T-helper 2 cell treated with Interferon-gamma antibody and Interleukin-4, amounts not matched to agents 5 μg/mL and 100 μg/mL, for 36 hours (primary cell): ENCODE measurements around the gene CMTM2.

ENCODE experiments used
- DNase-seq: peaks from one replicate; pipeline ENCODE4 v3.0.0; 2021; ENCODE audit warnings: low spot score
- H3K27ac Mint-ChIP-seq: one replicate; pipeline ENCODE4 v1.8.0; 2021; ENCODE audit warnings: mild to moderate bottlenecking, mixed read lengths
- H3K27me3 Mint-ChIP-seq: one replicate; pipeline ENCODE4 v1.8.0; 2021; ENCODE audit warnings: low read depth, mixed read lengths
- H3K36me3 Mint-ChIP-seq: one replicate; pipeline ENCODE4 v1.8.0; 2021; ENCODE audit warnings: low read depth, mixed read lengths
- H3K4me1 Mint-ChIP-seq: one replicate; pipeline ENCODE4 v1.8.0; 2021; ENCODE audit warnings: low read depth, mixed read lengths
- H3K4me3 Mint-ChIP-seq: one replicate; pipeline ENCODE4 v1.8.0; 2022; ENCODE audit warnings: mild to moderate bottlenecking, moderate library complexity, mixed read lengths
- H3K9me3 Mint-ChIP-seq: one replicate; pipeline ENCODE4 v1.8.0; 2021; ENCODE audit warnings: mixed read lengths

CMTM2 gene

GRCh38 chr16:66548068-66548467, 31.2 kb upstream of the CMTM2 start:
- peak overlapping the region; percentile 74 for H3K4me3 Mint-ChIP-seq
- DNase-seq: no peak
- no peaks in the 10 kb centered on the region for H3K27me3 Mint-ChIP-seq
- no peaks in the 10 kb centered on the region for H3K9me3 Mint-ChIP-seq
- H3K4me1 Mint-ChIP-seq: peaks cover 41% of the 10 kb centered on the region
- H3K36me3 Mint-ChIP-seq: peaks cover 16% of the 10 kb centered on the region
- H3K27ac Mint-ChIP-seq: peak overlapping the region; percentile 80

- H3K4me1 Mint-ChIP-seq: peaks cover 48% of the 10 kb centered on the region
- peaks cover 23% of the 10 kb centered on the region for H3K36me3 Mint-ChIP-seq
- H3K27ac Mint-ChIP-seq: peak overlapping the region; percentile 80
Observed at GRCh38 chr16:66548868-66549267, 30.4 kb upstream of the CMTM2 start.

GRCh38 chr16:66549284-66550131, 29.8 kb upstream of the CMTM2 start, which contains the start of gene TK2:
Gene TK2, minus strand, starts transcription at chr16:66550122. Its CDS starts 61 bp downstream, at chr16:66550061.
- H3K4me1 Mint-ChIP-seq: peaks cover 51% of the 10 kb centered on the region
- peak within 1 kb of the TSS; percentile 84 for H3K27ac Mint-ChIP-seq
- H3K9me3 Mint-ChIP-seq: no peaks in the 10 kb centered on the region
- H3K4me3 Mint-ChIP-seq: peak within 1 kb of the TSS; percentile 98
- peaks cover 26% of the 10 kb centered on the region for H3K36me3 Mint-ChIP-seq
- peak; percentile 80 for DNase-seq
- H3K27me3 Mint-ChIP-seq: no peaks in the 10 kb centered on the region

More at GRCh38 chr16:66548868-66549267, 30.4 kb upstream of the CMTM2 start:
- peak overlapping the region; percentile 74 for H3K4me3 Mint-ChIP-seq
- no peaks in the 10 kb centered on the region for H3K27me3 Mint-ChIP-seq
- H3K9me3 Mint-ChIP-seq: no peaks in the 10 kb centered on the region
- DNase-seq: no peak

- Mint-ChIP-seq H3K4me1 (peaks cover 68% of the 10 kb centered on the region), H3K9me3 (no peaks in the 10 kb centered on the region), H3K4me3 (peak overlapping the region; percentile 98), H3K36me3 (peaks cover 39% of the 10 kb centered on the region), H3K27me3 (no peaks in the 10 kb centered on the region), H3K27ac (peak overlapping the region; percentile 92)
- peak; percentile 63 for DNase-seq
Observed at GRCh38 chr16:66551348-66551759, 27.9 kb upstream of the CMTM2 start.

- H3K27me3 Mint-ChIP-seq: no peaks in the 10 kb centered on the region
- H3K9me3 Mint-ChIP-seq: no peaks in the 10 kb centered on the region
- peaks cover 40% of the 10 kb centered on the region for H3K36me3 Mint-ChIP-seq
- peak overlapping the region; percentile 92 for H3K27ac Mint-ChIP-seq
- DNase-seq: no peak
- H3K4me1 Mint-ChIP-seq: peaks cover 69% of the 10 kb centered on the region
- peak overlapping the region; percentile 98 for H3K4me3 Mint-ChIP-seq
Observed at GRCh38 chr16:66551788-66552285, 27.4 kb upstream of the CMTM2 start.

GRCh38 chr16:66552286-66553177, 26.7 kb upstream of the CMTM2 start, which contains the start of gene CKLF:
Gene CKLF, plus strand, starts transcription at chr16:66552576. Its CDS starts 140 bp downstream, at chr16:66552716.
- H3K4me3 Mint-ChIP-seq: peak within 1 kb of the TSS; percentile 98
- H3K36me3 Mint-ChIP-seq: peaks cover 40% of the 10 kb centered on the region
- H3K27me3 Mint-ChIP-seq: no peaks in the 10 kb centered on the region
- H3K9me3 Mint-ChIP-seq: no peaks in the 10 kb centered on the region
- peak within 1 kb of the TSS; percentile 92 for H3K27ac Mint-ChIP-seq
- peak; percentile 95 for DNase-seq
- peaks cover 65% of the 10 kb centered on the region for H3K4me1 Mint-ChIP-seq

- peaks cover 65% of the 10 kb centered on the region for H3K4me1 Mint-ChIP-seq
- H3K9me3 Mint-ChIP-seq: no peaks in the 10 kb centered on the region
- H3K27ac Mint-ChIP-seq: peak overlapping the region; percentile 92
- no peak for DNase-seq
- H3K27me3 Mint-ChIP-seq: no peaks in the 10 kb centered on the region
- peaks cover 42% of the 10 kb centered on the region for H3K36me3 Mint-ChIP-seq
- H3K4me3 Mint-ChIP-seq: peak overlapping the region; percentile 98
Observed at GRCh38 chr16:66553223-66553622, 26.0 kb upstream of the CMTM2 start.

- Mint-ChIP-seq H3K9me3 (no peaks in the 10 kb centered on the region), H3K4me1 (peaks cover 65% of the 10 kb centered on the region), H3K27me3 (no peaks in the 10 kb centered on the region), H3K27ac (no peak overlapping the region), H3K36me3 (peaks cover 49% of the 10 kb centered on the region), H3K4me3 (peak overlapping the region; percentile 98)
- DNase-seq: no peak
Observed at GRCh38 chr16:66554021-66554420, 25.2 kb upstream of the CMTM2 start.

- Mint-ChIP-seq H3K4me3 (peak overlapping the region; percentile 98), H3K27me3 (no peaks in the 10 kb centered on the region), H3K36me3 (peaks cover 52% of the 10 kb centered on the region), H3K27ac (no peak overlapping the region), H3K4me1 (peaks cover 66% of the 10 kb centered on the region), H3K9me3 (no peaks in the 10 kb centered on the region)
- DNase-seq: no peak
Observed at GRCh38 chr16:66554495-66554894, 24.8 kb upstream of the CMTM2 start.

GRCh38 chr16:66560107-66560506, 19.2 kb upstream of the CMTM2 start:
- Mint-ChIP-seq H3K9me3 (no peaks in the 10 kb centered on the region), H3K27me3 (no peaks in the 10 kb centered on the region), H3K36me3 (peaks cover 61% of the 10 kb centered on the region), H3K4me1 (peaks cover 77% of the 10 kb centered on the region), H3K4me3 (peak overlapping the region; percentile 13), H3K27ac (peak overlapping the region; percentile 46)
- DNase-seq: no peak

GRCh38 chr16:66561381-66562080, 17.7 kb upstream of the CMTM2 start:
- Mint-ChIP-seq H3K27me3 (no peaks in the 10 kb centered on the region), H3K27ac (peak overlapping the region; percentile 85), H3K4me1 (peaks cover 64% of the 10 kb centered on the region), H3K9me3 (no peaks in the 10 kb centered on the region), H3K36me3 (peaks cover 60% of the 10 kb centered on the region), H3K4me3 (peak overlapping the region; percentile 55)
- DNase-seq: no peak

- DNase-seq: no peak
- Mint-ChIP-seq H3K4me3 (peak overlapping the region; percentile 51), H3K4me1 (peaks cover 65% of the 10 kb centered on the region), H3K27ac (peak overlapping the region; percentile 75), H3K9me3 (no peaks in the 10 kb centered on the region), H3K27me3 (no peaks in the 10 kb centered on the region), H3K36me3 (peaks cover 67% of the 10 kb centered on the region)
Observed at GRCh38 chr16:66562409-66562808, 16.9 kb upstream of the CMTM2 start.

- Mint-ChIP-seq H3K4me3 (peak overlapping the region; percentile 51), H3K27me3 (no peaks in the 10 kb centered on the region), H3K36me3 (peaks cover 69% of the 10 kb centered on the region), H3K9me3 (no peaks in the 10 kb centered on the region), H3K27ac (peak overlapping the region; percentile 65), H3K4me1 (peaks cover 65% of the 10 kb centered on the region)
- DNase-seq: no peak
Observed at GRCh38 chr16:66562986-66563385, 16.3 kb upstream of the CMTM2 start.
